DND-41 (cell line): Measurements from ENCODE around the gene LETM1.

Experiments used
- ATAC-seq: fragments of 200-7000 bp; cut with Tn5 transposase; 3 replicates; pipeline ENCODE4 v1.9.1; 2021; ENCODE audit warnings: low read depth; ENCODE audit not compliant: insufficient read depth
- DNase-seq: peaks from one replicate; pipeline ENCODE4 v3.0.0-alpha.2; 2020
- H2AFZ ChIP-seq: 2 replicates; pipeline ENCODE4 v1.6.0; 2012; ENCODE audit warnings: low read depth, low read length
- H3K27ac ChIP-seq: 2 replicates; pipeline ENCODE4 v1.5.1; 2012; ENCODE audit warnings: low read length, inconsistent platforms
- H3K27me3 ChIP-seq: fragments of 200-600 bp; sonication (generic); 2 replicates; pipeline ENCODE4 v1.6.0; 2012; ENCODE audit warnings: low read length, mild to moderate bottlenecking, inconsistent platforms; ENCODE audit not compliant: insufficient read depth, poor library complexity
- H3K36me3 ChIP-seq: 2 replicates; pipeline ENCODE4 v1.5.1; 2012; ENCODE audit warnings: low read length, inconsistent platforms; ENCODE audit not compliant: insufficient read depth
- H3K4me1 ChIP-seq: 2 replicates; pipeline ENCODE4 v1.5.1; 2012; ENCODE audit warnings: mild to moderate bottlenecking, low read length; ENCODE audit not compliant: insufficient read depth
- H3K4me2 ChIP-seq: 2 replicates; pipeline ENCODE4 v1.6.0; 2012; ENCODE audit warnings: mild to moderate bottlenecking, moderate library complexity, low read length, inconsistent platforms; ENCODE audit not compliant: insufficient read depth
- H3K4me3 ChIP-seq, 2 experiments: fragments of 200-600 bp in 1 of 2; shearing (Covaris generic) in 1 of 2; 2 replicates each; pipeline ENCODE4 v1.5.1; 2012 to 2016; ENCODE audit warnings: inconsistent platforms in 2 of 2, low read length in 2 of 2, mild to moderate bottlenecking in 2 of 2, low read depth in 1 of 2, moderate library complexity in 1 of 2
- H3K79me2 ChIP-seq: 2 replicates; pipeline ENCODE4 v1.6.0; 2012; ENCODE audit warnings: low read length, inconsistent platforms; ENCODE audit not compliant: insufficient read depth
- H3K9ac ChIP-seq: 2 replicates; pipeline ENCODE4 v1.6.0; 2012; ENCODE audit warnings: low read depth, mild to moderate bottlenecking, inconsistent platforms, low read length, moderate library complexity
- H3K9me3 ChIP-seq: 2 replicates; pipeline ENCODE4 v1.5.1; 2012; ENCODE audit warnings: low read length, moderate library complexity, mild to moderate bottlenecking, inconsistent platforms; ENCODE audit not compliant: insufficient read depth, severe bottlenecking
- H4K20me1 ChIP-seq: 2 replicates; pipeline ENCODE4 v1.6.0; 2012; ENCODE audit warnings: low read length; ENCODE audit not compliant: insufficient read depth
- CTCF ChIP-seq: IDR thresholded peaks from 2 replicates; pipeline ENCODE4 v1.5.1; 2012; ENCODE audit warnings: borderline replicate concordance, low read length, moderate library complexity, mild to moderate bottlenecking; ENCODE audit not compliant: poor library complexity, severe bottlenecking; ENCODE audit errors: extremely low read depth
- EZH2 ChIP-seq: IDR thresholded peaks from 3 replicates; pipeline ENCODE4 v1.6.1; 2012; ENCODE audit warnings: borderline replicate concordance, low read depth, mild to moderate bottlenecking, moderate library complexity, low read length, inconsistent platforms; ENCODE audit not compliant: severe bottlenecking

Gene LETM1

GRCh38 chr4:1802720-1803522 is 53.0 kb downstream of the LETM1 start:
- H3K27me3 ChIP-seq, result no peaks in the 10 kb centered on the region
- H4K20me1 ChIP-seq, result no peaks in the 10 kb centered on the region; the same call in 1 of the 2 replicates
- H3K4me3 ChIP-seq, result no peak overlapping the region
- TF ChIP-seq EZH2, result no peak
- no peak for TF ChIP-seq CTCF
- no peak overlapping the region for H3K4me2 ChIP-seq
- peak; percentile 46; the same call in 1 of the 3 replicates for ATAC-seq
- peak; percentile 19 for DNase-seq
- no peaks in the 10 kb centered on the region for H3K4me1 ChIP-seq
- H3K36me3 ChIP-seq, result no peaks in the 10 kb centered on the region
- H3K9ac ChIP-seq, result no peak overlapping the region
- H3K27ac ChIP-seq, result no peak overlapping the region
- H3K9me3 ChIP-seq, result no peaks in the 10 kb centered on the region
- H3K79me2 ChIP-seq, result no peaks in the 10 kb centered on the region
- no peak overlapping the region for H2AFZ ChIP-seq

GRCh38 chr4:1802151-1802715 is 53.7 kb downstream of the LETM1 start:
- ATAC-seq (no peak), DNase-seq (no peak)
- Histone ChIP-seq H3K9me3 (no peaks in the 10 kb centered on the region), H3K4me2 (no peak overlapping the region), H3K79me2 (no peaks in the 10 kb centered on the region), H3K27ac (no peak overlapping the region), H3K27me3 (no peaks in the 10 kb centered on the region), H3K36me3 (no peaks in the 10 kb centered on the region), H3K4me3 (no peak overlapping the region), H2AFZ (no peak overlapping the region), H3K9ac (no peak overlapping the region), H4K20me1 (no peaks in the 10 kb centered on the region; the same call in 1 of the 2 replicates), H3K4me1 (no peaks in the 10 kb centered on the region)
- no peak for TF ChIP-seq EZH2
- TF ChIP-seq CTCF, result no peak

- no peaks in the 10 kb centered on the region for H3K27me3 ChIP-seq
- H3K27ac ChIP-seq, result no peak overlapping the region
- no peak for ATAC-seq
- H4K20me1 ChIP-seq, result peaks cover 5% of the 10 kb centered on the region
- no peaks in the 10 kb centered on the region for H3K79me2 ChIP-seq
- H3K9me3 ChIP-seq, result no peaks in the 10 kb centered on the region
- H2AFZ ChIP-seq, result no peak overlapping the region
- TF ChIP-seq EZH2 (no peak), CTCF (no peak)
- no peak overlapping the region for H3K9ac ChIP-seq
- H3K4me2 ChIP-seq, result no peak overlapping the region
- no peaks in the 10 kb centered on the region for H3K4me1 ChIP-seq
- no peaks in the 10 kb centered on the region for H3K36me3 ChIP-seq
- H3K4me3 ChIP-seq, result no peak overlapping the region
- DNase-seq, result no peak
Measured at GRCh38 chr4:1801286-1801958, 54.5 kb downstream of the LETM1 start.
